ENCODE results near the gene SP6. TPM values are rescaled to one million over a fixed set of nuclear protein-coding genes. Genes with fewer than 3 reads are reported as not detected.

SP6 gene
- total RNA-seq, 2 donors from 2014 or later, result 2.7 TPM; not detected in 1

DNA sequence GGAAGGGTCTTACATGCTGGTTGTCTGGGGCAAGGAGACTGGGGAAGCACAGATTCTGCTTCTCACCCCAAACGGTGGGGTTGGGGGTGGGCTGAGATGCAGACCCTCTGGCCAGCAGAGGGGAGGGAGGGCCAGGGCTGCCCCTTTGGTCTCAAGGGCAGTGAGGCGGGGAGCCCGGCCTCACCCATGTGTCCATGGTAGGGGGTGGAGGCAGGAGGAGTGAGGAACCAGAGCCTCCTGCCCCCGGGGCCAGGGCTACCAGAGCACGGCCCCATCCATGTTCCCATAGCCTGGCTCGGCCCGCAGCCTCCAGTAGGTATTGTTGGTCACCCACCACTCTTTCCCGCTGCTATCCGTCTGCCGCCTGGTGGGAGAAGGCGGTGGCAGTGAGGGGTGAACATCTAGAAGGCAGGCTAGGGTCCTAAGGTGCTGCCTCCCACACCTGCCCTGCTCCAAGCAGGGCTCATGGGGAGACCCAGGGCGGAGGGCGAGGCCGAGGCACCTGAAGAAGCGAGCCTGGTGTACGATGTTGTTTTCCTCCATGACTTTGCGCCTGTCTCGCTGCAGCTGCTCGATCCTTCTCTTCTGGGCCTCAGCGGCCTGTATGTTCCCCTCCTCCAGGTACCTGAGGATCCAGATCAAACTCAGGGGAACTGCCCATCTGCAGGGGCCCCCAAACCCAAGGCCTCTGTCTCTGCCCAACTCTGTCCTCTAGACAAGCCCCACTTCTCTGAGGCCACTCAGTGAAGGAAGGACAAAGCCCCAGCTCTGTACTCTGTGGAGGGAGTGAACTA is 42.7 kb downstream of the SP6 start:
- Histone ChIP-seq H3K27me3 (no peaks in the 10 kb centered on the region), H3K27ac (no peak overlapping the region), H3K9me3 (no peaks in the 10 kb centered on the region), H3K4me3 (no peak overlapping the region), H3K36me3 (peaks cover 24% of the 10 kb centered on the region), H3K4me1 (peaks cover 0 to 22% of the 10 kb centered on the region in 2 donors)
- TF ChIP-seq, protein P1, sequence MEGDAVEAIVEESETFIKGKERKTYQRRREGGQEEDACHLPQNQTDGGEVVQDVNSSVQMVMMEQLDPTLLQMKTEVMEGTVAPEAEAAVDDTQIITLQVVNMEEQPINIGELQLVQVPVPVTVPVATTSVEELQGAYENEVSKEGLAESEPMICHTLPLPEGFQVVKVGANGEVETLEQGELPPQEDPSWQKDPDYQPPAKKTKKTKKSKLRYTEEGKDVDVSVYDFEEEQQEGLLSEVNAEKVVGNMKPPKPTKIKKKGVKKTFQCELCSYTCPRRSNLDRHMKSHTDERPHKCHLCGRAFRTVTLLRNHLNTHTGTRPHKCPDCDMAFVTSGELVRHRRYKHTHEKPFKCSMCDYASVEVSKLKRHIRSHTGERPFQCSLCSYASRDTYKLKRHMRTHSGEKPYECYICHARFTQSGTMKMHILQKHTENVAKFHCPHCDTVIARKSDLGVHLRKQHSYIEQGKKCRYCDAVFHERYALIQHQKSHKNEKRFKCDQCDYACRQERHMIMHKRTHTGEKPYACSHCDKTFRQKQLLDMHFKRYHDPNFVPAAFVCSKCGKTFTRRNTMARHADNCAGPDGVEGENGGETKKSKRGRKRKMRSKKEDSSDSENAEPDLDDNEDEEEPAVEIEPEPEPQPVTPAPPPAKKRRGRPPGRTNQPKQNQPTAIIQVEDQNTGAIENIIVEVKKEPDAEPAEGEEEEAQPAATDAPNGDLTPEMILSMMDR (IDR thresholded peaks at IDR 0.05), result no peak
- DNase-seq (ENCODE audit: low spot score), result no peak

DNA sequence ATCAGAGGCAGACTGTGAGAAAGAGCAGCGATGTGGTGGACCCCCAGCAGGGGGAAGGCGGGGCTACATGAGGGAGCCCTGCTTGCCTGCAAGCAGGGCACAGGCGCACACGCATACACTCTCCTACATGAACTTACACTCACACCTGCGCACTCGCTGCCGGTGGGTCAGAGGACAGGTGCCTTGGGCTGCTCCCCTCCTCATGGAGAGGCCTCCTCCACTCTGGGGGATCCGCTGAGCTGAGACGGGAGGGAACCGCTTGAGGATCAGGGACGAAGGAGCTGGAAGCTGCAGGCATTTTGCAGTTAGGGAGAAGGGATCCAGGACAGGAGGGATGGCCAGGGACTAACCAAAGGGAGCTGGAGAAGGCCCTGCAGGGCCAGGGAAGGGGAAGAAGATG is 43.5 kb downstream of the SP6 start:
- Histone ChIP-seq H3K36me3 (peaks cover 20% of the 10 kb centered on the region), H3K27ac (no peak overlapping the region), H3K9me3 (no peaks in the 10 kb centered on the region), H3K4me1 (peaks cover 0 to 22% of the 10 kb centered on the region in 2 donors), H3K27me3 (no peaks in the 10 kb centered on the region), H3K4me3 (no peak overlapping the region)
- no peak for DNase-seq (ENCODE audit: low spot score)
- TF ChIP-seq, protein P1 (IDR thresholded peaks at IDR 0.05), result no peak

DNA sequence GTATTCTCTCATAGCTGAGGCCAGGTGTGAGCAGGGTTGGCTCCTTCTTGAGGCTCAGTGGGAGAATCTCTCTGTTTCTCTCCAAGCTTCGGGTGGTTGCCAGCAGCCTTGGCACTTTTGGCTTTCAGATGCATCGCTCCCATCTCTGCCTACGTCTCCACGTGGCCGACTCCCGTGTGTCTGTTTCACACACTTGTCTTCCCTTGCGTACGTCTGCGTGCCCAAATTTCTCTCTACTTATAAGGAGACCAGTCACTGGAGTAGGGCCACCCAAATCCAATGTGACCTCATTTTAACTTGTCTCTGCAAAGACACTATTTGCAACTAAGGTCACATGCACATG is 44.1 kb downstream of the SP6 start:
- Histone ChIP-seq H3K4me3 (no peak overlapping the region), H3K4me1 (peaks cover 0 to 22% of the 10 kb centered on the region in 2 donors), H3K27me3 (no peaks in the 10 kb centered on the region), H3K36me3 (peaks cover 20% of the 10 kb centered on the region), H3K27ac (no peak overlapping the region), H3K9me3 (no peaks in the 10 kb centered on the region)
- DNase-seq (ENCODE audit: low spot score), result no peak
- TF ChIP-seq, protein P1 (IDR thresholded peaks at IDR 0.05), result no peak

DNA sequence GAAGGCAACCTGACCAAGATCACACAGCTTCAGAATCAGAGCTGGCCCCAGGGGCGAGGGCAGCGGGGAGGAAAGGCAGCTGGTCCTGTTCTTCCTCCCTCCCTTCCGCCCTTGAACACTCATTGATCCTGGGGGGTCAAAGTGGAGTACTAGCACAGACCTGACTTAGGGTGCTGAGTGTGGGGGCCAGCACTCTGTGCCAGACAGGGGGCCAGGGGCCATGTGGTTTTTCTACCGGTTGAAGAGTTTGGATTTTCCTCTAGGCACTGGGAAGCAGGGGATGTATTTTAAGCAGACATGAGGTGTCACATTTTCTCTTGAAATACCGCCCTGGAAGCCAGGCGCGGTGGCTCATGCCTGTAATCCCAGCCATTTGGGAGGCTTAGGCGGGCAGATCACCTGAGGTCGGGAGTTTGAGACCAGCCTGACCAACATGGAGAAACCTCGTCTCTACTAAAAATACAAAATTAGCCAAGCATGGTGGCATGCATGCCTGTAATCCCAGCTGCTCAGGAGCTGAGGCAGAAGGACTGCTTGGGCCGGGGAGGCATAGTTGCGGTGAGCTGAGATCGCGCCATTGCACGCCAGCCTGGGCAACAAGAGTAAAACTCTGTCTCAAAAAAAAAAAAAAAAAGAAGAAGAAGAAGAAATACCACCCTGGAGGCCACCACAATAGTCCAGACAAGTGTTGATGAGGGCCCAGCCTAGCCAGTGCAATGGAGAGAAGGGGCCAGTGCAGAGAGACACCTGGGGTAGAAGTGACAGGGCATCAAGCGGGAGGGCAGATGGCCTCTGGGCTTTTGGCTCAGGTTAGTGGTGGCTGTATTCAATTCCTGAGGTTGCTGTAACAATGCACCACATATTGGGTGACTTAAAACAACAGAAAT is 44.7 kb downstream of the SP6 start:
- TF ChIP-seq, protein P1 (IDR thresholded peaks at IDR 0.05), result no peak
- no peaks in the 10 kb centered on the region for H3K27me3 ChIP-seq
- H3K4me3 ChIP-seq, result no peak overlapping the region
- H3K4me1 ChIP-seq, result peaks cover 0 to 20% of the 10 kb centered on the region in 2 donors
- H3K27ac ChIP-seq, result peak overlapping the region; percentile 70 to 78
- no peak for DNase-seq (ENCODE audit: low spot score)
- no peaks in the 10 kb centered on the region for H3K9me3 ChIP-seq
- peaks cover 20% of the 10 kb centered on the region for H3K36me3 ChIP-seq

DNA sequence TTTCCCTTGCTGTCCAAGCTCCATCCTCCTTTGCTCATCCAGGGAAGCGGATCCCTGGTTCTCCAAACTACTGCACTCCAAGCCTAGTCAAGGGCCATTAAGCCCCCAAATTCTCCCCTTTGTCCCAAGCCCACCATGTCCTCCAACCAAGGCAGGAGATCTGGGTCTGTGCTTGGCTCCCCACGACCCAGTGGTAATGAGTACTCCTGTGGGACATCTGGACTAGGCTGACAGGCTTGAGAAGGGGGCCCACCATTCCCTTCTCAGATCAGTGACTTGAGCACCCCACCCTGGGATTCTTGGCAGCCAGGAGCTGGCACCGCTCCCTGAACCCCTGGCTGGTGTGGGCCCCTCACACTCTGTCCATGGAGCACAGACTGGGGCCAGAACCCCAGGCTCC is 46.5 kb downstream of the SP6 start:
- H3K4me1 ChIP-seq, result peaks cover 0 to 7% of the 10 kb centered on the region in 2 donors
- peaks cover 20% of the 10 kb centered on the region for H3K36me3 ChIP-seq
- peak overlapping the region in 1 of 2 donors; percentile 70 for H3K27ac ChIP-seq
- no peak for DNase-seq (ENCODE audit: low spot score)
- H3K9me3 ChIP-seq, result no peaks in the 10 kb centered on the region
- TF ChIP-seq, protein P1 (IDR thresholded peaks at IDR 0.05), result no peak
- no peaks in the 10 kb centered on the region for H3K27me3 ChIP-seq
- no peak overlapping the region for H3K4me3 ChIP-seq

All from right atrium auricular region (tissue), 2 donors.